Measurements from ENCODE around the gene CCDC102A. TPM values are rescaled to one million over a fixed set of nuclear protein-coding genes. Genes with fewer than 3 reads are reported as not detected.

The CCDC102A gene
- total RNA-seq, 5 donors from 2014 or later (not counting 1 experiment from before 2014, with no cell fraction given) = 6.1 to 11.2 (median 6.6) TPM

GRCh38 chr16:57509231-57509923 is 27.0 kb downstream of the CCDC102A start:
- H3K4me1 Mint-ChIP-seq = no peaks in the 10 kb centered on the region

GRCh38 chr16:57508035-57508425 is 28.3 kb downstream of the CCDC102A start:
- ATAC-seq (replicated peaks in 1 of 4) = no peak

More at GRCh38 chr16:57509231-57509923, 27.0 kb downstream of the CCDC102A start:
- DNase-seq (no peak), ATAC-seq (replicated peaks in 1 of 4) (no peak)
- CTCF ChIA-PET = no interaction called here
- Histone ChIP-seq H3K4me3 (ENCODE audit: control insufficient read depth in 1 of 2, extremely low read depth in 1 of 2, low read length in 1 of 2) (no peak overlapping the region), H3K27me3 (replicated peaks in 1 of 2; ENCODE audit: control insufficient read depth in 2 of 2, extremely low read depth in 1 of 2, insufficient read depth in 2 of 2, low read length in 1 of 2) (peaks cover 0 to 16% of the 10 kb centered on the region in 2 experiments), H3K4me1 (ENCODE audit: control insufficient read depth in 1 of 2, extremely low read depth in 1 of 2, insufficient read depth in 2 of 2, low read length in 2 of 2) (no peaks in the 10 kb centered on the region), H3K36me3 (ENCODE audit: control insufficient read depth in 2 of 2, extremely low read depth in 1 of 2, insufficient read depth in 1 of 2, low read length in 1 of 2) (peaks cover 7 to 15% of the 10 kb centered on the region in 2 donors), H3K9me3 (no peaks in the 10 kb centered on the region), H3K27ac (ENCODE audit: low read length) (no peak overlapping the region)
- Mint-ChIP-seq H3K27ac (no peak overlapping the region), H3K4me3 (no peak overlapping the region), H3K36me3 (peaks cover 17% of the 10 kb centered on the region), H3K9me3 (no peaks in the 10 kb centered on the region), H3K27me3 (no peaks in the 10 kb centered on the region)
- POLR2A ChIA-PET = no interaction called here
- WGBS (ENCODE audit: insufficient coverage) = 92% methylated on average over 2 of the region's 12 CpGs

GRCh38 chr16:57507136-57508034 is 29.0 kb downstream of the CCDC102A start:
- ChIA-PET CTCF (no interaction called here), POLR2A (no interaction called here)
- H3K4me3 Mint-ChIP-seq = no peak overlapping the region
- ATAC-seq (replicated peaks in 1 of 4) (no peak), DNase-seq (no peak)
- H3K9me3 ChIP-seq = no peaks in the 10 kb centered on the region
- no peak overlapping the region for H3K27ac ChIP-seq (ENCODE audit: low read length)
- WGBS (ENCODE audit: insufficient coverage) = 74% methylated on average over 11 of the region's 13 CpGs
- no peaks in the 10 kb centered on the region for H3K27me3 Mint-ChIP-seq
- no peaks in the 10 kb centered on the region for H3K9me3 Mint-ChIP-seq
- peaks cover 7% of the 10 kb centered on the region for H3K36me3 Mint-ChIP-seq
- H3K4me1 ChIP-seq (ENCODE audit: control insufficient read depth in 1 of 2, extremely low read depth in 1 of 2, insufficient read depth in 2 of 2, low read length in 2 of 2) = no peaks in the 10 kb centered on the region
- H3K27me3 ChIP-seq (replicated peaks in 1 of 2; ENCODE audit: control insufficient read depth in 2 of 2, extremely low read depth in 1 of 2, insufficient read depth in 2 of 2, low read length in 1 of 2) = peaks cover 0 to 20% of the 10 kb centered on the region in 2 experiments
- no peak overlapping the region for H3K4me3 ChIP-seq (ENCODE audit: control insufficient read depth in 1 of 2, extremely low read depth in 1 of 2, low read length in 1 of 2)
- peaks cover 0 to 5% of the 10 kb centered on the region in 2 donors for H3K36me3 ChIP-seq (ENCODE audit: control insufficient read depth in 2 of 2, extremely low read depth in 1 of 2, insufficient read depth in 1 of 2, low read length in 1 of 2)
- no peak overlapping the region for H3K27ac Mint-ChIP-seq
- no peaks in the 10 kb centered on the region for H3K4me1 Mint-ChIP-seq

More at GRCh38 chr16:57508035-57508425, 28.3 kb downstream of the CCDC102A start:
- DNase-seq = no peak
- H3K4me3 Mint-ChIP-seq = no peak overlapping the region
- no peak overlapping the region for H3K27ac Mint-ChIP-seq
- ChIA-PET POLR2A (no interaction called here), CTCF (no interaction called here)
- H3K27me3 ChIP-seq (replicated peaks in 1 of 2; ENCODE audit: control insufficient read depth in 2 of 2, extremely low read depth in 1 of 2, insufficient read depth in 2 of 2, low read length in 1 of 2) = peaks cover 0 to 20% of the 10 kb centered on the region in 2 experiments
- no peak overlapping the region for H3K27ac ChIP-seq (ENCODE audit: low read length)
- H3K27me3 Mint-ChIP-seq = no peaks in the 10 kb centered on the region
- no peaks in the 10 kb centered on the region for H3K4me1 Mint-ChIP-seq
- peaks cover 4 to 9% of the 10 kb centered on the region in 2 donors for H3K36me3 ChIP-seq (ENCODE audit: control insufficient read depth in 2 of 2, extremely low read depth in 1 of 2, insufficient read depth in 1 of 2, low read length in 1 of 2)
- H3K36me3 Mint-ChIP-seq = peaks cover 10% of the 10 kb centered on the region
- no peaks in the 10 kb centered on the region for H3K9me3 ChIP-seq
- 89% methylated on average over 2 of the region's 3 CpGs for WGBS (ENCODE audit: insufficient coverage)
- no peaks in the 10 kb centered on the region for H3K4me1 ChIP-seq (ENCODE audit: control insufficient read depth in 1 of 2, extremely low read depth in 1 of 2, insufficient read depth in 2 of 2, low read length in 2 of 2)
- H3K9me3 Mint-ChIP-seq = no peaks in the 10 kb centered on the region
- H3K4me3 ChIP-seq (ENCODE audit: control insufficient read depth in 1 of 2, extremely low read depth in 1 of 2, low read length in 1 of 2) = no peak overlapping the region

- no peaks in the 10 kb centered on the region for H3K9me3 Mint-ChIP-seq
- no peaks in the 10 kb centered on the region for H3K36me3 Mint-ChIP-seq
- no peak overlapping the region for H3K4me3 Mint-ChIP-seq
- no peak overlapping the region for H3K27ac Mint-ChIP-seq
- ATAC-seq (replicated peaks in 1 of 4) (no peak), DNase-seq (no peak)
- no peak overlapping the region for H3K4me3 ChIP-seq (ENCODE audit: control insufficient read depth in 1 of 2, extremely low read depth in 1 of 2, low read length in 1 of 2)
- no peaks in the 10 kb centered on the region for H3K9me3 ChIP-seq
- H3K27me3 Mint-ChIP-seq = no peaks in the 10 kb centered on the region
- peaks cover 0 to 11% of the 10 kb centered on the region in 2 experiments for H3K4me1 ChIP-seq (ENCODE audit: control insufficient read depth in 1 of 2, extremely low read depth in 1 of 2, insufficient read depth in 2 of 2, low read length in 2 of 2)
- no peaks in the 10 kb centered on the region for H3K36me3 ChIP-seq (ENCODE audit: control insufficient read depth in 2 of 2, extremely low read depth in 1 of 2, insufficient read depth in 1 of 2, low read length in 1 of 2)
- peaks cover 8 to 10% (median 8%) of the 10 kb centered on the region in 3 donors for H3K4me1 Mint-ChIP-seq
- WGBS (ENCODE audit: insufficient coverage) = 70% methylated on average over 4 of the region's 6 CpGs
- no peak overlapping the region for H3K27ac ChIP-seq (ENCODE audit: low read length)
- H3K27me3 ChIP-seq (replicated peaks in 1 of 2; ENCODE audit: control insufficient read depth in 2 of 2, extremely low read depth in 1 of 2, insufficient read depth in 2 of 2, low read length in 1 of 2) = peaks cover 0 to 20% of the 10 kb centered on the region in 2 experiments
- CTCF ChIA-PET = no interaction called here
- POLR2A ChIA-PET = no interaction called here
Measured at GRCh38 chr16:57505169-57505568, 31.2 kb downstream of the CCDC102A start.

- Histone ChIP-seq H3K27ac (ENCODE audit: low read length) (no peak overlapping the region), H3K9me3 (no peaks in the 10 kb centered on the region), H3K36me3 (ENCODE audit: control insufficient read depth in 2 of 2, extremely low read depth in 1 of 2, insufficient read depth in 1 of 2, low read length in 1 of 2) (no peaks in the 10 kb centered on the region), H3K4me1 (ENCODE audit: control insufficient read depth in 1 of 2, extremely low read depth in 1 of 2, insufficient read depth in 2 of 2, low read length in 2 of 2) (peaks cover 3 to 18% of the 10 kb centered on the region in 2 experiments), H3K27me3 (replicated peaks in 1 of 2; ENCODE audit: control insufficient read depth in 2 of 2, extremely low read depth in 1 of 2, insufficient read depth in 2 of 2, low read length in 1 of 2) (peaks cover 0 to 22% of the 10 kb centered on the region in 2 experiments), H3K4me3 (ENCODE audit: control insufficient read depth in 1 of 2, extremely low read depth in 1 of 2, low read length in 1 of 2) (no peak overlapping the region)
- 83% methylated on average over 1 of the region's 5 CpGs for WGBS (ENCODE audit: insufficient coverage)
- DNase-seq = no peak
- peaks cover 8 to 10% (median 8%) of the 10 kb centered on the region in 3 donors for H3K4me1 Mint-ChIP-seq
- ChIA-PET CTCF (interaction anchor here (0.7 to 0.9 kb wide), 2 partner anchors 359 to 807 kb away, joined by 3 to 4 read pairs; no protein-coding TSS in a partner anchor), POLR2A (no interaction called here)
- H3K9me3 Mint-ChIP-seq = no peaks in the 10 kb centered on the region
- no peak overlapping the region for H3K4me3 Mint-ChIP-seq
- ATAC-seq (replicated peaks in 1 of 4) = no peak
- no peaks in the 10 kb centered on the region for H3K27me3 Mint-ChIP-seq
- H3K36me3 Mint-ChIP-seq = no peaks in the 10 kb centered on the region
- no peak overlapping the region for H3K27ac Mint-ChIP-seq
Measured at GRCh38 chr16:57504491-57504890, 31.9 kb downstream of the CCDC102A start.

GRCh38 chr16:57504001-57504400 is 32.4 kb downstream of the CCDC102A start:
- Mint-ChIP-seq H3K27me3 (no peaks in the 10 kb centered on the region), H3K27ac (no peak overlapping the region), H3K4me1 (peaks cover 8 to 10% (median 10%) of the 10 kb centered on the region in 3 donors), H3K4me3 (no peak overlapping the region), H3K9me3 (no peaks in the 10 kb centered on the region), H3K36me3 (no peaks in the 10 kb centered on the region)
- WGBS (ENCODE audit: insufficient coverage) = no CpG with 5 or more reads among the region's 6 CpGs
- Histone ChIP-seq H3K27ac (ENCODE audit: low read length) (no peak overlapping the region), H3K9me3 (no peaks in the 10 kb centered on the region), H3K36me3 (ENCODE audit: control insufficient read depth in 2 of 2, extremely low read depth in 1 of 2, insufficient read depth in 1 of 2, low read length in 1 of 2) (no peaks in the 10 kb centered on the region), H3K4me1 (ENCODE audit: control insufficient read depth in 1 of 2, extremely low read depth in 1 of 2, insufficient read depth in 2 of 2, low read length in 2 of 2) (peaks cover 3 to 19% of the 10 kb centered on the region in 2 experiments), H3K4me3 (ENCODE audit: control insufficient read depth in 1 of 2, extremely low read depth in 1 of 2, low read length in 1 of 2) (no peak overlapping the region), H3K27me3 (replicated peaks in 1 of 2; ENCODE audit: control insufficient read depth in 2 of 2, extremely low read depth in 1 of 2, insufficient read depth in 2 of 2, low read length in 1 of 2) (peaks cover 0 to 19% of the 10 kb centered on the region in 2 experiments)
- ATAC-seq (replicated peaks in 1 of 4) = no peak
- DNase-seq = no peak
- ChIA-PET POLR2A (no interaction called here), CTCF (interaction anchor here (0.7 to 0.9 kb wide), 2 partner anchors 359 to 806 kb away, joined by 3 to 4 read pairs; no protein-coding TSS in a partner anchor)
